SJCRH30 (cell line): ENCODE data around the gene GRID2. TPM values are rescaled to one million over a fixed set of nuclear protein-coding genes. Genes with fewer than 3 reads are reported as not detected.

Source experiments
- DNase-seq, 2 experiments: peaks; one replicate each; pipeline ENCODE4 v3.0.0-alpha.2; 2015 to 2020
- H3K27ac ChIP-seq: fragments of 250-450 bp; sonication (Bioruptor Pico); 2 replicates; pipeline ENCODE4 v1.5.1; 2020; ENCODE audit warnings: mild to moderate bottlenecking, moderate library complexity
- H3K27me3 ChIP-seq: fragments of 250-450 bp; sonication (Bioruptor Pico); 2 replicates; pipeline ENCODE4 v1.5.1; 2020; ENCODE audit warnings: mild to moderate bottlenecking, moderate library complexity
- H3K36me3 ChIP-seq: fragments of 250-450 bp; sonication (Bioruptor Pico); 2 replicates; pipeline ENCODE4 v1.5.1; 2020; ENCODE audit warnings: mild to moderate bottlenecking, moderate library complexity
- H3K4me1 ChIP-seq: fragments of 250-450 bp; sonication (Bioruptor Pico); 2 replicates; pipeline ENCODE4 v1.5.1; 2020; ENCODE audit warnings: mild to moderate bottlenecking, moderate library complexity
- H3K4me3 ChIP-seq: fragments of 250-450 bp; sonication (Bioruptor Pico); 2 replicates; pipeline ENCODE4 v1.5.1; 2020; ENCODE audit warnings: mild to moderate bottlenecking, moderate library complexity
- H3K9me3 ChIP-seq: fragments of 250-450 bp; sonication (Bioruptor Pico); replicated peaks from 2 replicates; pipeline ENCODE4 v1.5.1; 2020; ENCODE audit warnings: mild to moderate bottlenecking, moderate library complexity
- total RNA-seq: library from RNA; depleted of rRNA; stranded (reverse); fragments of >200 nt; shearing (Covaris generic); gene quantifications from 2 replicates; pipeline ENCODE4 v1.2.3, GENCODE V29; 2014

Gene GRID2
- total RNA-seq, 1 experiment from 2014 or later: 0.91 TPM

GRCh38 chr4:92996533-92996932, 692.8 kb downstream of the GRID2 start:
- Histone ChIP-seq H3K36me3 (no peaks in the 10 kb centered on the region), H3K4me3 (no peak overlapping the region)

GRCh38 chr4:93000910-93001309, 697.1 kb downstream of the GRID2 start:
- H3K4me1 ChIP-seq: no peaks in the 10 kb centered on the region
- no peak overlapping the region for H3K4me3 ChIP-seq
- no peaks in the 10 kb centered on the region; the same call in 1 of the 2 replicates for H3K27me3 ChIP-seq
- no peak overlapping the region for H3K27ac ChIP-seq
- H3K36me3 ChIP-seq: no peaks in the 10 kb centered on the region
- DNase-seq: no peak
- H3K9me3 ChIP-seq: no peaks in the 10 kb centered on the region

More at GRCh38 chr4:92996533-92996932, 692.8 kb downstream of the GRID2 start:
- no peak for DNase-seq
- H3K27me3 ChIP-seq: no peaks in the 10 kb centered on the region; the same call in 1 of the 2 replicates
- no peaks in the 10 kb centered on the region for H3K9me3 ChIP-seq
- no peak overlapping the region for H3K27ac ChIP-seq
- H3K4me1 ChIP-seq: no peaks in the 10 kb centered on the region

GRCh38 chr4:93002240-93002639, 698.5 kb downstream of the GRID2 start:
- H3K4me3 ChIP-seq: no peak overlapping the region
- H3K4me1 ChIP-seq: no peaks in the 10 kb centered on the region
- DNase-seq: no peak
- H3K27ac ChIP-seq: no peak overlapping the region
- H3K36me3 ChIP-seq: no peaks in the 10 kb centered on the region
- H3K9me3 ChIP-seq: no peaks in the 10 kb centered on the region
- no peaks in the 10 kb centered on the region; the same call in 1 of the 2 replicates for H3K27me3 ChIP-seq

- no peaks in the 10 kb centered on the region for H3K9me3 ChIP-seq
- no peaks in the 10 kb centered on the region for H3K4me1 ChIP-seq
- no peak overlapping the region for H3K4me3 ChIP-seq
- no peaks in the 10 kb centered on the region for H3K36me3 ChIP-seq
- DNase-seq: no peak
- H3K27ac ChIP-seq: no peak overlapping the region
- H3K27me3 ChIP-seq: no peaks in the 10 kb centered on the region
Measured at GRCh38 chr4:93016350-93016749, 712.6 kb downstream of the GRID2 start.

- Histone ChIP-seq H3K27ac (no peak overlapping the region), H3K27me3 (no peaks in the 10 kb centered on the region), H3K4me1 (no peaks in the 10 kb centered on the region), H3K9me3 (no peaks in the 10 kb centered on the region), H3K4me3 (no peak overlapping the region), H3K36me3 (no peaks in the 10 kb centered on the region)
- no peak for DNase-seq
Measured at GRCh38 chr4:93018243-93018642, 714.5 kb downstream of the GRID2 start.

- DNase-seq: no peak
- H3K4me3 ChIP-seq: no peak overlapping the region
- H3K27me3 ChIP-seq: no peaks in the 10 kb centered on the region
Measured at GRCh38 chr4:93018806-93019205, 715.0 kb downstream of the GRID2 start.

GRCh38 chr4:93029769-93030168, 726.0 kb downstream of the GRID2 start:
- Histone ChIP-seq H3K27me3 (no peaks in the 10 kb centered on the region), H3K4me3 (no peak overlapping the region), H3K27ac (no peak overlapping the region), H3K4me1 (no peaks in the 10 kb centered on the region), H3K9me3 (no peaks in the 10 kb centered on the region), H3K36me3 (no peaks in the 10 kb centered on the region)
- DNase-seq: no peak

More at GRCh38 chr4:93018806-93019205, 715.0 kb downstream of the GRID2 start:
- H3K36me3 ChIP-seq: no peaks in the 10 kb centered on the region
- no peaks in the 10 kb centered on the region for H3K4me1 ChIP-seq
- H3K27ac ChIP-seq: no peak overlapping the region
- no peaks in the 10 kb centered on the region for H3K9me3 ChIP-seq

- Histone ChIP-seq H3K4me3 (no peak overlapping the region), H3K27me3 (no peaks in the 10 kb centered on the region), H3K9me3 (no peaks in the 10 kb centered on the region), H3K4me1 (no peaks in the 10 kb centered on the region), H3K27ac (no peak overlapping the region), H3K36me3 (no peaks in the 10 kb centered on the region)
- no peak for DNase-seq
Measured at GRCh38 chr4:93030670-93031069, 726.9 kb downstream of the GRID2 start.

- Histone ChIP-seq H3K4me1 (no peaks in the 10 kb centered on the region), H3K9me3 (no peaks in the 10 kb centered on the region), H3K27me3 (no peaks in the 10 kb centered on the region), H3K4me3 (no peak overlapping the region), H3K36me3 (no peaks in the 10 kb centered on the region), H3K27ac (no peak overlapping the region)
- no peak for DNase-seq
Measured at GRCh38 chr4:93031431-93032098, 727.8 kb downstream of the GRID2 start.

- no peaks in the 10 kb centered on the region for H3K4me1 ChIP-seq
- no peak for DNase-seq
- no peaks in the 10 kb centered on the region for H3K9me3 ChIP-seq
- H3K36me3 ChIP-seq: no peaks in the 10 kb centered on the region
- H3K4me3 ChIP-seq: no peak overlapping the region
- no peak overlapping the region for H3K27ac ChIP-seq
- no peaks in the 10 kb centered on the region for H3K27me3 ChIP-seq
Measured at GRCh38 chr4:93042746-93043145, 739.0 kb downstream of the GRID2 start.

- Histone ChIP-seq H3K36me3 (no peaks in the 10 kb centered on the region), H3K4me3 (no peak overlapping the region), H3K27ac (no peak overlapping the region), H3K4me1 (no peaks in the 10 kb centered on the region), H3K27me3 (peaks cover 6% of the 10 kb centered on the region; the same call in 1 of the 2 replicates), H3K9me3 (no peaks in the 10 kb centered on the region)
- no peak for DNase-seq
Measured at GRCh38 chr4:93053140-93053539, 749.4 kb downstream of the GRID2 start.

GRCh38 chr4:93061826-93062225, 758.1 kb downstream of the GRID2 start:
- H3K27me3 ChIP-seq: peaks cover 7% of the 10 kb centered on the region; the same call in 1 of the 2 replicates
- H3K4me3 ChIP-seq: no peak overlapping the region
- no peaks in the 10 kb centered on the region for H3K36me3 ChIP-seq
- no peak for DNase-seq
- H3K4me1 ChIP-seq: no peaks in the 10 kb centered on the region
- no peaks in the 10 kb centered on the region for H3K9me3 ChIP-seq
- H3K27ac ChIP-seq: no peak overlapping the region

- Histone ChIP-seq H3K27ac (no peak overlapping the region), H3K4me1 (no peaks in the 10 kb centered on the region), H3K4me3 (no peak overlapping the region), H3K9me3 (no peaks in the 10 kb centered on the region), H3K27me3 (no peaks in the 10 kb centered on the region), H3K36me3 (no peaks in the 10 kb centered on the region)
- DNase-seq: no peak
Measured at GRCh38 chr4:93063325-93063724, 759.6 kb downstream of the GRID2 start.

GRCh38 chr4:93065790-93066189, 762.0 kb downstream of the GRID2 start:
- no peaks in the 10 kb centered on the region for H3K9me3 ChIP-seq
- no peaks in the 10 kb centered on the region for H3K4me1 ChIP-seq
- DNase-seq: no peak
- H3K27ac ChIP-seq: no peak overlapping the region
- H3K27me3 ChIP-seq: no peaks in the 10 kb centered on the region
- H3K36me3 ChIP-seq: no peaks in the 10 kb centered on the region
- H3K4me3 ChIP-seq: no peak overlapping the region

- no peak for DNase-seq
- Histone ChIP-seq H3K4me3 (no peak overlapping the region), H3K9me3 (no peaks in the 10 kb centered on the region), H3K27ac (no peak overlapping the region), H3K4me1 (no peaks in the 10 kb centered on the region), H3K27me3 (no peaks in the 10 kb centered on the region; the same call in 1 of the 2 replicates), H3K36me3 (no peaks in the 10 kb centered on the region)
Measured at GRCh38 chr4:93066749-93067148, 763.0 kb downstream of the GRID2 start.

GRCh38 chr4:93072292-93072691, 768.5 kb downstream of the GRID2 start:
- no peak for DNase-seq
- H3K36me3 ChIP-seq: no peaks in the 10 kb centered on the region
- no peak overlapping the region for H3K4me3 ChIP-seq
- no peaks in the 10 kb centered on the region for H3K4me1 ChIP-seq
- no peaks in the 10 kb centered on the region for H3K9me3 ChIP-seq
- H3K27me3 ChIP-seq: no peaks in the 10 kb centered on the region; the same call in 1 of the 2 replicates
- H3K27ac ChIP-seq: no peak overlapping the region
